Measurements from ENCODE around the gene DPYD.
"Not testable (repeated sequence)": the region's sequence is repeated elsewhere in the genome, so short reads cannot be mapped to it uniquely, and the experiment has no call there.

The DPYD gene

GRCh38 chr1:97271916-97272788 is 648.7 kb downstream of the DPYD start:
- DNase-seq (ENCODE audit: low spot score), result no peak

- no peak for DNase-seq (ENCODE audit: low spot score)
Measured at GRCh38 chr1:97270508-97271307, 650.1 kb downstream of the DPYD start.

GRCh38 chr1:97265630-97266029 is 655.2 kb downstream of the DPYD start:
- no peak for DNase-seq (ENCODE audit: low spot score)

GRCh38 chr1:97262842-97263241 is 658.0 kb downstream of the DPYD start:
- no peak for DNase-seq (ENCODE audit: low spot score)

- DNase-seq (ENCODE audit: low spot score), result no peak
Measured at GRCh38 chr1:97258597-97258996, 662.2 kb downstream of the DPYD start.

- no peak for DNase-seq (ENCODE audit: low spot score)
Measured at GRCh38 chr1:97254731-97255463, 665.9 kb downstream of the DPYD start.

- DNase-seq (ENCODE audit: low spot score), result no peak
Measured at GRCh38 chr1:97252925-97253324, 667.9 kb downstream of the DPYD start.

- peak; percentile 72 for DNase-seq (ENCODE audit: low spot score)
Measured at GRCh38 chr1:97252076-97252475, 668.8 kb downstream of the DPYD start.

GRCh38 chr1:97247196-97247595 is 673.6 kb downstream of the DPYD start:
- DNase-seq (ENCODE audit: low spot score), result peak; percentile 8

GRCh38 chr1:97245682-97246081 is 675.2 kb downstream of the DPYD start:
- no peak for DNase-seq (ENCODE audit: low spot score)

- no peak for DNase-seq (ENCODE audit: low spot score)
Measured at GRCh38 chr1:97245026-97245425, 675.8 kb downstream of the DPYD start.

GRCh38 chr1:97243973-97244560 is 676.8 kb downstream of the DPYD start:
- no peak for DNase-seq (ENCODE audit: low spot score)

- no peak for DNase-seq (ENCODE audit: low spot score)
Measured at GRCh38 chr1:97238816-97239215, 682.0 kb downstream of the DPYD start.

GRCh38 chr1:97231354-97231753 is 689.5 kb downstream of the DPYD start:
- DNase-seq (ENCODE audit: low spot score), result not testable (repeated sequence)

- DNase-seq (ENCODE audit: low spot score), result no peak
Measured at GRCh38 chr1:97212671-97213070, 708.2 kb downstream of the DPYD start.

- DNase-seq (ENCODE audit: low spot score), result no peak
Measured at GRCh38 chr1:97210307-97210706, 710.5 kb downstream of the DPYD start.

- no peak for DNase-seq (ENCODE audit: low spot score)
Measured at GRCh38 chr1:97209381-97209957, 711.4 kb downstream of the DPYD start.

GRCh38 chr1:97207868-97208267 is 713.0 kb downstream of the DPYD start:
- DNase-seq (ENCODE audit: low spot score), result no peak

GRCh38 chr1:97204468-97204867 is 716.4 kb downstream of the DPYD start:
- DNase-seq (ENCODE audit: low spot score), result no peak

GRCh38 chr1:97202481-97203380 is 718.1 kb downstream of the DPYD start:
- no peak for DNase-seq (ENCODE audit: low spot score)

- no peak for DNase-seq (ENCODE audit: low spot score)
Measured at GRCh38 chr1:97201641-97202040, 719.2 kb downstream of the DPYD start.

Data from AG20443 (cell line).